NCI-H82 (cell line): ENCODE measurements around the gene UBXN10.
"Not testable (repeated sequence)": the region's sequence is repeated elsewhere in the genome, so short reads cannot be mapped to it uniquely, and the experiment has no call there.

ENCODE experiments used
- DNase-seq: peaks from one replicate; lab custom pipeline; 2025; lab: John Stamatoyannopoulos, UW

Gene UBXN10

DNA sequence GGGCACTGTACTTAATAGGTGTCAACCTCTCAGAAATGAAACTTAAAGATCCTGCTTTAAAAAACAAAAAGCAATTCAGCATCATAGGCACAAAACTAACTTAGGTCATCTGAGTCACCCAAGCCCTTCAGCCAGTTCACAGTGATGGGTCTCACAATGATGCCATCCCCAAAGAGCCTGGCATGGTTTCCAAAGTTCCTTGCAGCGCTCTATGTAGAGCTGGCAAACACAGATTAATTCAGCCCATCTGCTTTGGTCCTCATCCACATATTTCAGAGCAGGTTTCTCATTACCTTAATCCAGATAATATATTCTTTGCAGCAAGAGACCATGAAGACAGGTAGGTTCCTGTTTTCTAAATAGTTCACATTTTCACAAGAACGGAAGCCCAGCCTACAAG lies 15.1 kb downstream of the UBXN10 start:
- no peak for DNase-seq

DNA sequence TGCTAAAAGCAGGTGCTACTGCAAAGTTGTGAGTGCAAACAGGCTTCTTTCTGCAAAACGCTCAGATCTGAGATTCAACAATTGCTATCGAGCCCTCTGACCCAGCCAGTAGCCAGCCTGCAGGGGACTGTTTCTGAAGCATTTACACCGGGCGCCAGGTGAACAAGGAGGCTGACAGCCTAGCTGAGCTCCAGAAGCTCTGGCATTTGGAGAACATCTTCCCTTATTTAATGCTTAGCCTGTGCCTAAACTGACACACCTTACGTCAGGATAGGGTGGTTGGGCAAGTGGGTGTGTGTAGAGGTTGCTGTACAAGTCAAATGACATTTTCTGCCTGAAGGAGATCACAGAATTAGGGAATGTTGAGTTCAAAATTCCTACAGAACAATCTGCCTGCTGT lies 16.3 kb downstream of the UBXN10 start:
- no peak for DNase-seq

DNA sequence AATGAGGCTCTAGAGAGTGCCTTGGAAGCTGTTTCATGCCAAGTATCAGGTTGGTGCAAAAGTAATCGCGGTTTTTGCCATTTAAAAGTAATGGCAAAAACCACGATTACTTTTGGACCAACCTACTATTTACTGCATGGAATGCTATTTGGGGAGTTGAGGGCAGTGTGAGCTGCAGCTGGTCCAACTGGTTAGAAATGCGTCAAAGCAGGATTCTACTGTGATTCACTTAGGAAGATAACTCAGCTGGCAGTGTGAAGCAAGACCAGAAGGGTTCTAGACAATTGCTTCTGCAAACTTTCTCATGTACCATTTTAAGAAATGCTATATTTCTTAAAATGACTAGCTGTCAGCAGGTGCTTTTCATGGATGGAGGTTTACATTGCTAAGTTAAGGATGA lies 21.6 kb downstream of the UBXN10 start:
- DNase-seq, result no peak

DNA sequence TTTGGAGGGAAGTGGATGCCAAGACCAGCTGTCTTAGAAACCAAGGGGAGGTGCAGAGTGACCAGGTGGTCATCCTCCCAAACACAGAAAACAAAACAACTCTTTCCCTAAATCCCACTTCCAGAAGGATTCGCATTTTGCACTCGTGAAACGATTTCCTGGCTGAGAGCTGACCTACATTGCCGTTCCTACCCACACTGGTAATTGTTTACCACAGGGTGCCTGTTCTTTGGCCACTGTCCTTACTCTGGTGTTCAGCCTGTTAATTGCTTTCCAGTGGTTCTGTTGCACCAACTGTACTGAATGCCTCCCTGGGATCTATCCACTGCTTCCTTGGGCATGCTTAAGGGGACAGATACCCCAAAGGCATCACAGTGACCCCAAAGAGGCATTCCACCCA lies 23.6 kb downstream of the UBXN10 start:
- DNase-seq, result no peak

DNA sequence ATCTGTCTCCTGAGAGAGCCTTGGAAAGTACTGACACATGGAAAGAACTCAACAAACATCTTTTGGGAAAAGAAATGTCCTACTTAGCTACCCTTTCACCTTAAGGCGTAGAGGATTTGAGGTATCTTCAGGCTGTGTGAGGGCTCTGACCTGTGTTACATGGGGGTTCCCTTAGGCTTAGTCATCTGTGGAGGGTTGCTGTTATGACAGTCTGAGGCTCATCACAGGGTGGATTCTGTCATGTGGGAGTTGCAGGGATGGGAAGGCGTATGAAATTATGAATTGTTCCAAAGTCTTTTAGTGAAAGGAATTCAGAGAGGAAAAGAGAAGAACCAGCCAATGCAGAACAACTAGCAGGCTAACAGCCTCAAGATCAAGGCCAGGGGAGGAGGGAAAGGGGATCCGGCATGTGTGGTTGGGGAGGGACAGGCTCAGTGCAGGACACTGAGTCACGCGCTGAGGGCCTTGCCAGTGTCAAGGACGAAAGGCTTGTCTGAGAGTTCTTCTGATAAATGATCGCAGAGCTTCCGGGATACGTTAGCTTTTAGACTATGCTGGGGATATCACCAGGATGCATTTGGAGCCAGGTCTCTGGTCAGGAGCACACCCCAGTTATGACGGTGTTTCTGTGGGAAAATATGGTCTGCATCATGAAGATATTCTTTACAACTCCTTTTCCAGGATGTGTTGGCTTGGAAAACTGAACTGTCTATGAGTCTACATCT lies 25.0 kb downstream of the UBXN10 start:
- DNase-seq, result no peak

DNA sequence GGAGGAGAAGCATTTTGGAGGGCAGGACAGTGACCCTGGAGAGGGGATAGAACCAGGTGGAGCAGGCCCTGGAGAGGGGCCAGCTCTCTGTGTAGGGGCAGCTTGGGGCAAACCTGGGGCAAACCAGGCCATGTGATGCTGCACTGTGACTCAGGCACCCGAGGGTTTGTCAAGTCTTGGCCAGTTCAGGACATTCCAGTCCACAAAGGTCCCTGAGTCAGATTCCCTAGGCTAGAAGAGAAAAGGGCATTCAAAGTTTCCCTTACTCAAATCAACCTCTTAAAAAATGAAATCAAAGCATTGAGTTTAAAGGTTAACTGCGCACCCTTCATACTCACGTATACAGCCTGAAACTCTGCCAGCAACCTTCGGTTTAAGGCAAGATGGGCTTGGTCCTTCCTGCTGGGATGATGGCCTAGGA lies 25.6 kb downstream of the UBXN10 start:
- no peak for DNase-seq

DNA sequence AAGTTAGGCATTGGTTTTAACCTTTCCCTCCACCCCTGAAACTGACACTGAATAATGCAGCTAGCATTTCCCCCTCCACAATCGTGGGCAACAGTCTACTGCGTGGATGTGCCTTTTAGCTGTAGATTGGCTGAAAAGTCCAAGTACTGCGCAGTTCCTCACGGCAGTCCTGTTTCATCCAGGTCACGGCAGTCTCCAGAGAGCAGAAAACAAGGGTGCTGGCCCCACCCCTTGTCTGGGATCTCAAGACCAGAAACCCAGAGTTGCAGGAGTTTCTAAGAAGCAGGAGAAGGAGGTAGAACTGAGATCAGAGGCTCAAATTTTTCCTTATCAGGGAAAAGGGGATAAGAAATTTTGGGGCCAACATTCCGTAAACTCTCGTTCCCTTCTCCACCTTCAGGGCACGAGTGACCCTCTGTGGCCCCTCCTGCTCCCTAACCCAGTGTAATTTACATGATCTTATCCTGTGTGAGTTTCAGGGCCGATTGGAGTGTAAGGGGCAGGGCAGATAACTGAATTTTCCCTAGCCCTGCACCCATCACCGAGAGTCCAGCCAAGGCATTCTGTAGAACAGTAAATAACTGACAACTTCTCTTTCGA lies 26.3 kb downstream of the UBXN10 start:
- DNase-seq, result no peak

DNA sequence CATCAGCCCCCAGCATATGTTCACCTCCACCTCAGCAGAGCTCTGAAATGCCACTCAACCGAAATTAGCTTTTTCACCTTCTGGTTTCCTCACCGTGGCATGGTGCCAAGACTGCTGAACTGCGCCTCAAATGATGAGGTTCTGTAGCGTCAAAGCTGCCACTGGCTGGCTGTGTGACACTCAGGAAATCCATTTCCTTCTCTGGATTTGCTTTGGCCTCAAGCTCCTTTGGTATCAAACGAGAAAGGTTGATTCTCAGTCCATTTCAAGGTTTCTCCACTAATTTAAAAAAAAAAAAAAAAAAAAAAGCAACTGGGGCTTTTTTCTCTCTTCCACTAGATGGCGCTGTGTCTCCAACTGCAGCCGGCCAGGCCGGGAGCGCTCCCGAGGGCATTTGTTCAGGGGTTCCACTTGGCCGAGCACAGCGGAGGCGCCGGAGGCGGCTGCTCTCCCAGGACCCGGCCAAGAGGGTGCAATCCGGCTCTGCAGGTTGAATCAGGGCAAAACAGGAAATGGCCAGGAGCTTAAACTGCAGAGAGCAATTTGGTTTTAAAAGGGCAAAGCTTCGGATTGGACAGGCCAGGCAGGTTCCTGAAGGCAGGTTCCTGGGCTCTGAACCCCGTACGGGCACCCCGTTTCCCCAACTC lies 26.9 kb downstream of the UBXN10 start:
- peak; percentile 89 for DNase-seq

DNA sequence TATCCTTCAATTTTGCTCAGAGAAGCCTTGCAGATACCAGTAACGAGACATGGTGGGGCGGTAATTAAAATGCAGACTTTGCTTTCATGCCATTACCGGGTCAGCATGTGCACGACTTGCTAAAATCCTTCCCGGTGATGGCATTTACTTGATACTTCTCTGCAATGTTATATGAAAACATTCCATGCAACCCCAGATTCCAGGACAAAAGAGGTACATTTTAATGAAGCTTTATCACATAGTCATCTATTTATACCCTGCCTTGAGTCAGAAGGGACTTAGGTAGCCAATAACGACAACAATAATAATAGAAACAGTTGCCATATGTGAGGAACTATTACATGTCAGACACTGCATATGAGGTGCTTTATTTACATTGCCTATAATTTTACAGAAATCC lies 29.8 kb downstream of the UBXN10 start:
- no peak for DNase-seq

DNA sequence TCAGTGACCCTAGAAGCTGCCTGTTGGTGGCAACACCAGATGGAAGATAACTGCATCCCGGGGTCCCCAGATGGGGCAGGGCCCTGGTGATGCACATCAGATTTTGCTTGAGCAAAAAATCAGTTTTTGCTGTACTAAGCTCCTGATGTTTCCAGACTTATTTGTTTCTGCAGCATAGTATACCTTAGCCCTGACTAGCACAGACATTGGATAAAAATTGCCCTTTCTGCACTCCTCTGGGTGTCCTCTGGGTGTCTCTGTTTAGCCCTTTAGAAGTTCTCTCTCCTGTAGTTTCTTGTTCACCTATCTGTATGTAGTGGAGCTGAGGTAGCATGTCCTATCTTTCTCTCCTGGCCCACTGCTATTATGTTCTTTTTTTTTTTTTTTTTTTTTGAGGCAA lies 30.7 kb downstream of the UBXN10 start:
- peak; percentile 74 for DNase-seq

DNA sequence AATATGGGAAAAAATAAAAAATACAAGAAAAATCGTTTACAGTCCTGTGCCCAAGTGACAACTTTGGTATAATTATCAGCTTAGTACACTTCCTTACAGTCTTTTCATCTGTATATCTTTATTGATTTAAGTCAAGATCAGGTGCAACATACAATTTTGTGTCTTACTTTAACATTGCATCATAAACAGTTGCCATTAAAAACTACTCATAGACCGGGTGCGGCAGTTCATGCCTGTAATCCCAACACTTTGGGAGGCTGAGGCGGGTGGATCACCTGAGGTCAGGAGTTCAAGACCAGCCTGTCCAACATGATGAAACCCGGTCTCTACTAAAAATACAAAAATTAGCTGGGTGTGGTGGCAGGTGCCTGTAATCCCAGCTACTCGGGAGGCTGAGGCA lies 33.2 kb downstream of the UBXN10 start:
- not testable (repeated sequence) for DNase-seq

DNA sequence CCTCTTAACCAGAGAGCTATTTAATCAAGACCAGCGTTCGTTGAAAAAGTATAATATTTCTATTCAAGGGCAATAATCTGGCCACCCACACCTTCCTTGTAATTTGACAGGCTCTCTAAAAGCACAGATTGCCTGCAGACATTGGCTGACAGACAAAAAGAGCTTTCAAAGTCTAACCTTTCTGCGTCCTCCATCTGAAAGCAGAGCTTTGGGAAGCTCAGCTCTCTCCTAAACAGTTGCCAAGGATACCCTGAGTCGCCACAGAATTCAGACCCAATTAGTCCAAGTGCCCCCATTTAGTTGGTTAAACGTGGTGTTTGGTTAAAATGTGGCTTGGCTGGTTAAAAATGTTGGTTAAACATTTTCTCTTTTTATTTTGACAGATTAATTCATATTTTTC lies 34.1 kb downstream of the UBXN10 start:
- DNase-seq, result no peak

DNA sequence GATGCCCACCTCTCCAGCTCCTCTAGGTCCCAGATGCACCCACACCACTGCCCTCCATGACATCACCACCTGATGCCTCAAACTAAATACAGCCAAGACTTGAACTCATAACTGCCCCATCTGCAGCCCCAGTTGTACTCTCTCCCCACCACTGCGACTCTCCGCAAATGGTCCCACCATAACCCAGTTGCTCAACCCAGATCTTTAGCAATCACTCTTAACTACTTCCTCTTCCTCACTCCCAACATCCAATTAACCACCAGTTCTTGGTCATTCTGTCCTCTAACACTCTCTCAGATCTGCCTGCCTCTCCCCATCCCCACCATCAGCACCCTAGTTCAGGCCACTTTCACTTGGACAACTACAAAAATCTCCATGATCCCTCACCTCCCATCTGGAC lies 37.2 kb downstream of the UBXN10 start:
- no peak for DNase-seq

DNA sequence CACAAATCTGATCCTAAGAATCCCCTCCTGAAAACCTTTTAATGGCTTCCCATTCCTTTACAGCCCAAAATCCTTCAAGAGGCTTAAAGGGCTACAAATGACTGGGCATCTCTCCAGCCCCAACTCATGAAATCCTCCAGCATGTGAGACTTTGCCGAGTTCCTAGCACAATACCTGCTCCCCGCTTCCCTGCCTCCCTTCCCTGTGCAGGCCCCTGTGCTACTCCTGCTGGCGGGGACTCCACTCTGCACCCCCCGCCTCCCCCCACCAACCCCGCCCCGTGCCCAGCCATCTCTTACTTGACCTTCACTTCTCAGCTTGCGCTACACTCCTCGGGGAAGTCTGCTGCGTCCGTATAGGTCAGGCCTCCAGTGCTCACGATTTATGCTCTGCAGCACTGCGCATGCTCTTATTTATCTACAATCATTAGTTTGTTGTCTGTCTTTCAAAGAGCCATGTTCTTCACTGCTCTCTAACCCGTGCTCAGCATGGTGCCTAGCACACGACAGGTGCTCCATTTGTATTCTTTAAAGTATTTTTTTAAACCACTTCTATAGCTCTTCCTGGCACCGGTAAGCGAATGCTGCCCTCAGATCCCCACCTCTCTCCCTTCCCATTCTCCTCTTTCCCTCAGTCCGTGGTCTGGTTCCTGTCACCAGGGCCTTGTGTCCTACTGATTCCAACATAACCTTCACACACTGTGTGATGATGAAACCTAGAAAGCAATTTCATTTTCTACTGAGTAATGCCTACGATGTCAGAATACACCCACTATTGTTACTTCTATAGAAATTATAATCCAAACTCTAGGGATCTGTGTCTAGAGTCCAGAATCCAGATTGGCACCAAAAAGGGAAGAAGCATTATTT lies 37.9 kb downstream of the UBXN10 start:
- peak; percentile 94 for DNase-seq

DNA sequence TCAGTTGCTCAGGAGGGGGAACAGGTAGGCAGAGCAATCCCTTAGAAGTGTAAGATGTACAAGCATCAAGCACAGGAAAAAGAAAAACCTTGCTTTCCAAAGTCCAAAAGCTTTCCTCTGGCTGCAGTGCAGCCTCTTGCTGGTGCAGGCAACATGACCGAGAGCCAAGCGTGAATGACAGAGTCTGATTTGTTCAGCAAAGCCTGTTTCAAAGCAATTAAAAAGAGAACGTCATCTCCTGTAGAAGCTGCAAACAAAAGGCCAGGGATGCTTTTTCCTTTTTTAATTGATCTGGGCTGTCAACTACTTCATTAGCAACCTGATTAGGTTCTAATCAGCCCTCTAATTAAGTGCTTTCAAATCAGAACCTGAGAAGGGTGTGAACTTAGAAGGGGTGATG lies 38.6 kb downstream of the UBXN10 start:
- peak; percentile 21 for DNase-seq

DNA sequence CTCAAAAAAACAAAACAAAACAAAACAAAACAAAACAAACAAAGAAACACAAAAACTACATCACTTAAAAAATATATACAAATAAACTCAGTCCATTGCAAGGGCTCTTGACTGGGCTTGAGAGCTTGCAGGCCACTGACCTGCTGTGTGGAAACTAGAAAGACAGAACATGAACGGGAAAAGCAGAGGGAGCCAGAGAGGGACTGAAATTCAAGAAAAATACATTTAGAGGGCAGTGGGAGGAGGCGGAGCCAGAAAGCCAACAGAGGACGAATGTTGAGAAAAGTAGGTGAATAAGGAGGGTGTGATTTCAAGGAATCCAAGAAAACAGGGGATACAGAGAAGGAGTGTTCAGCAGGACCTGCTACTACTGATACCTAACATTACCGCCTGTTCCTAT lies 41.8 kb downstream of the UBXN10 start:
- no peak for DNase-seq

DNA sequence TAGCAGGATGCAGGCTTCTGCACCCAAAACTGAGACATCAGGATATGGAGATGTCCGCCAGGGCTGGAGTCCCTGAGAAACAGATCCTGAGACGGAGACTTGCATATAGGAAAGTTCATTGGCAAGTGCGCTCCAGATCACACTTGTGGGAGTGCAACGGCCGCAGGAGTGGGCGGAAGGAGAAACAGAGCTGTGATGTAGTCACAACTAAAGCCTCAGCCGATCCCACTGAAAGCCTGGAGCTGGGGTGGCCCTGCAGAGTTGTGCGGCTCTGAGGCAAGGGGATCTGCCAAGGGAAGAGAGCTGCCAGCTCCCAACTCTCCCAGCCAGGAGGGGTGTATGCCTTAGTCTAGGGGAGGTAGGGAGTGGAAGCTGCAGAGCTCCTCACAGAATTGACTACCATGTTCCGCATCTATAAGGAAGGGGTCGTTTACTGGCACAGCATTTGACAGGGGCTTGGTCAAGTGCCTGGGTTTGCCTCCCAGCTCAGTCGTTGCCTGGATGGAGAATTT lies 42.5 kb downstream of the UBXN10 start:
- DNase-seq, result no peak

DNA sequence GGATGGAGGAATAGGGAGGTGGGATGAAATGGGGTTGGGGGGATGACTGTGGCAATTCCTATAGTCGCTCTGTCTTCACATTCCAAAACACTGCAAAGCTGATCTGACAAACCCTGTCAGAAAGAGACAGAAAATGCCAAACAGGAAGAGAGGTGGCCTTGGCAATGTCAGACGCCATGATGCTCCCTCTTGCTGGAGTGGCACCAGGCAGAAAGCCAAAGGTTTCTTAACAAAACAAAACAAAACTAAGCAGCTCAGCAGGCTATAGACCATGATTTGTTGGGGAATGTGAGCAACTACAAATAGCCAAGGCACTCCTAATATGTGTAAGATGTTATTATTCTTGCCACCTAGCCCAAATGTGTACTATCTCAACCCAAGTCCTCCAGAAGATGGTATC lies 43.3 kb downstream of the UBXN10 start:
- DNase-seq, result no peak

DNA sequence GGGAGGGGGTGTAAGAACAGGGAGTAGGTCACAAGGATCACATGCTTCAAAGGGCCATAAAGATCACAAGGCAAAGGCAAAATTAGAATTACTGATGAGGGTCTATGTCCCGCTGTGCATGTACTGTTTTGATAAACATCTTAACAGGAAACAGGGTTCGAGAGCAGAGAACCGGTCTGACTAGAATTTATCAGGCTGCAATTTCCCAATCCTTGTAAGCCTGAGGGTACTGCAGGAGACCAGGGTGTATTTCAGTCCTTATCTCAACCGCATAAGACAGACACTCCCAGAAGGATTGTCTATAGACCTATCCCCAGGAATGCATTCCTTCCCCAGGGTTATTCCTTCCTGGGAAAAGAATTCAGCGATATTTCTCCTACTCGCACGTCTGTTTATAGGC lies 46.7 kb downstream of the UBXN10 start:
- not testable (repeated sequence) for DNase-seq

DNA sequence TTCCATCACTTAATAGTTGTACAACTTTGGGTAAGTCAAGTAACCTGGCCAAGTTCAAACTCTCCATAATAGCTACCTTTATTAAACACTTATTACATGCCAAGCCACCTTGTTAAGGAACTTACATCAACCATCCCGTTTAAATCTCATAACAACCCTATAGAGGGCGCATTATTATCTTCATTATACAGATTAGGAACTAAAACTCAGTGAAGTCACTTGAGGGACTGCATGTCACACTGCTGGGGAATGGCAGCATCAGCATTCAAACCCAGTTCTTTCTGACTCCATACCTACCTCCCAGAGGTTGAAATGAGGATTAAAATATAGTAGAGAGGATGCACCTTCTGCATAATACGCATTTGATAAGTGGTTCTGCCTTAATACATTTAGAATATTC lies 47.5 kb downstream of the UBXN10 start:
- peak; percentile 71 for DNase-seq

DNA sequence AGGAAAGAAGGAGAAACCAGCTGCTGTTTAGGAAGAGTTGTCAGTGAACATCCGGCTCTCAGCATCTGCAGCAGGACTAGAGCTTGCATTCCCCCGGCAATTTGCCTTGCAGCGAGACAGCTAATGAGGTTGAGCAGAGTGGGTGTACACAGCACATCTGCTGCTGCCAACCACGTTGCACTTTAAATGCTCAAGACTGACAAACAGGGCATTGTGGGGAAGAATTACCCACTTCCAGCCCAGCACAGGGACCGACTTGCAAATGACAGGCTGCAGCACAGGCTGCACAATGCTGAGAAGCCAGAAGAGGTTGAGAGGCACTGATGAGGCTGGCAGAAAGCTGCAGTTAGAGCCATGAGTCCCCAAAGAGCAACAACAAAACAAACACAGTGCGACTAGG lies 48.0 kb downstream of the UBXN10 start:
- DNase-seq, result peak; percentile 75

DNA sequence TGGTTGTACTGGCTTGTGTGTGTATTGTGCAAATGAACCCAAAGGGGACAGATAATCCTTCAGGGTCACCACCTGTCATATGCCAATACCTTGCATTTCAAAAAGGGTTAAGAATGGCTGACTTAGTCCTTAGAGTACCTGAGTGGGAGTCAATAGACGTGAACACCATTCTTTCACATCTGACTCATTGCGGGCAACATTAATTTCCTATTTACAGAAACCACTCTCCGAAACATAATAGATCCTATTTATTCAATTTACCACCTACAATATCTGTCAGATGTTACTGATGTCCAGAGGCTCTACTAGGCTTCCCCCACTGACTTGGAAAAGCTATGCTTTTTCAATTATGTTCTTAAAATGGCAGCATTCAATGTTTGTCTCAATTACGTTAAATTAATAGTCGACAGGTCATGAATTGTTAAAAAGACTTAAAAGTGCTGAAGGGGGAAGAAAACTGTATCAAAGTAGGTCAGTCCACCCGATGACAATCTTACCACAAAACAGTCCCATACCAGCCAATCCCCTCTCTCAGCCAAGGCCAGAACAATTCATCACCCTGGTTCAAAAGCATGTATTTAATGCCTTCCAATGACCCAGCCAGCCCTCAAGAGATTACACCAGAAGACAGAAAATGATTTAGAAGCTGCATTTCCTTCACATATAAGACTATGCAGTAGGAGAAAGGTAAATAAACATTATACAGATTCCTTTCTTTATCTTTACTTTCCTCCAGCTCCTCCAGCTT lies 49.1 kb downstream of the UBXN10 start:
- DNase-seq, result peak; percentile 46
